Islet precursor cell (in vitro differentiated cells): ENCODE results near the gene GRHL1.
"Not testable (repeated sequence)": the region's sequence is repeated elsewhere in the genome, so short reads cannot be mapped to it uniquely, and the experiment has no call there.

ENCODE experiments used
- DNase-seq: peaks from one replicate; pipeline ENCODE4 v3.0.0-alpha.2; 2018

Gene GRHL1

GRCh38 chr2:10030311-10030736 is 78.8 kb downstream of the GRHL1 start:
- DNase-seq = no peak

GRCh38 chr2:10030798-10031197 is 79.3 kb downstream of the GRHL1 start:
- not testable (repeated sequence) for DNase-seq

DNA sequence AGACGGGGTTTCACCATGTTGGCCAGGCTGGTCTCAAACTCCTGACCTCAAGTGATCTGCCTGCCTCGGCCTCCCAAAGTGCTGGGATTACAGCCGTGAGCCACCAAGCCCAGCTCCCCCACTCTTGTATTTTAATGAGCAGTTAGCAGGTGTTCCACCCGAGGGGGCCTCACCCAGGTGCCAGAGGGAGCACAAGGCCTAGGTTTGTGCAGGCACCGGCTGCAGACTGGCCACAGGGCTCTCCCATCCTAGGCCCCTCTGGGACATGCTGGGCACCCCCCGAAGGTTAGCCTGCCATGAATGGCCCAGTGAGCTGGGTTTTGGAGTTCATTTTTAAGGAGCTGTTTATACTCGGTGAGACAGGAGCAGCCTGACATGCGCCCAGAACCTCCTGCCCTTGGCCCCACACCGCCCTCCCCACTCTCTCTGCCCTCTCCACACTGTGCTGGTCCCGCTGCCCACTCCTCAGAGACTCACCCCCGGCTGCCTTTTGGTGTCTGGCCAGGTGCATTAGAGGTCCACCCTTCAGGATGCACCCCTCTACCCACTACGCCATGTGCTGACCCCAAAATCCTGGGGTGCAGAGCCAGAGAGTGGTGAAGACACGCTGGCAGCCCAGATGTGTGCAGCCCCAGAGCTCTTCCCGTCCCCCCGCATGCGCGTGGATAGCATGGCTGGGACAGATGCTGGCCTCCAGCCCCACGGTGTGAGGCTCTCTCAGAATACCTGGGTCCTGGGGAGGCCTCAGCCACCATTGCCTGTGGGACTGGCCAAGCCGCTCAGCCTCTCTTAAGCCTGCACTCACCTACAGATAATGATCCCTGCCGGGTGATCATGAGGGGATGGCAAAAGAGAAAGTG is 80.6 kb downstream of the GRHL1 start:
- no peak for DNase-seq

DNA sequence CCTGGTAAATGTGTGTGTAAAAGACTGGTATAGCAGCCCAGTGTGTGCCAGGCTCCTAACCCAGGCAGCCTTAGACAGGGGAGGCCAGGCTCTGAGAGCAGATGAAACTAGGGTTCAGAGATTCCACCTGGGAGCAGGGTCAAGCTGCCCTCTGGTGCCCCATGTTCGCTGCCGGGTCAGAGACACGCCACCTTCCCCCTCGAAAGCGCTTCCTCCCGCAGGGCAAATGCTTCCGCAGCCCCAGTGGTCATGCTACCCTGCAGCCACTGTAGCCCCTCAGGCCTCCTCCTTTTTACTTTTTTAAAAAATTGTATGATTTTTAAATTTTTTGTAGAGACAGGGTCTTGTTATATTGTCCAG is 81.2 kb downstream of the GRHL1 start:
- no peak for DNase-seq

GRCh38 chr2:10033251-10034006 is 81.9 kb downstream of the GRHL1 start:
- no peak for DNase-seq

- DNase-seq = no peak
Observed at GRCh38 chr2:10034333-10035052, 83.0 kb downstream of the GRHL1 start.

DNA sequence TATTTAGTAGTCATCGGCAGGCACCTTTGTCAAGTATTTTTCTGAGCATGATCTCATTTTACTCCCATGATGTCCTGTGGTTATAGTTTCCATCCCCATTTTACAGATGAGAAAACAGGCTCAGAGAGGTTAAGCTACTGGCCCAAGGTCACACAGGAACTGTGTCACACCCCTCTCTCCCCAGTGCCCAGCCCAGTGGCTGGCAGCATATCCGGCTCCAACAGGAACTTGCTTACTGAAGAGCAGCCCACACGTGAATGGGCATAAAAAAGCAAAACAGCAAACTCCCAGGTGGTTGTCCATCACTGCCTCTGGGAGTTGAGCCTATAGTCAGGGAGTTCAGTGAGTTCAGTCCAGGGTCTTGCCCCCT is 83.5 kb downstream of the GRHL1 start:
- no peak for DNase-seq

GRCh38 chr2:10035633-10036032 is 84.1 kb downstream of the GRHL1 start:
- no peak for DNase-seq

GRCh38 chr2:10036095-10036884 is 84.8 kb downstream of the GRHL1 start:
- DNase-seq = no peak

- no peak for DNase-seq
Observed at GRCh38 chr2:10038123-10038522, 86.6 kb downstream of the GRHL1 start.

DNA sequence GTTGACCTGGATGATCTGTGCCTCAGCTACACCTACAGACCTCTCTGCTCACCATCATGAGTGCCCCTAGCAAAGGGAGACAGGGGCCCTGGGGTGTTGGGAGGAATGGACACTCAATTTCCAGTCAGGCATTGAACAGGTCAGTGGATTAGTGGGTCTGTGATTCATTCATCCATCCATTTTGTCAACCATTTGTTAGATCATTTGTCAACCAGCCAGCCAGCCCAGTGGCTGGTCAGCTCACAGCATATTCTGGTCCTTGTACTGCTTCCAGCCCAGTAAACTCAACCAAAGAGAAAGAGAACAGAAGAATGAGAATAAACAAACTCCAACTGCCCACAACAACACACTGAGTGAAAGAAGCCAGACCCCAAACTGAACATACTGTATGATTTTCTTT is 87.2 kb downstream of the GRHL1 start:
- DNase-seq = no peak

- no peak for DNase-seq
Observed at GRCh38 chr2:10039658-10040410, 88.3 kb downstream of the GRHL1 start.

DNA sequence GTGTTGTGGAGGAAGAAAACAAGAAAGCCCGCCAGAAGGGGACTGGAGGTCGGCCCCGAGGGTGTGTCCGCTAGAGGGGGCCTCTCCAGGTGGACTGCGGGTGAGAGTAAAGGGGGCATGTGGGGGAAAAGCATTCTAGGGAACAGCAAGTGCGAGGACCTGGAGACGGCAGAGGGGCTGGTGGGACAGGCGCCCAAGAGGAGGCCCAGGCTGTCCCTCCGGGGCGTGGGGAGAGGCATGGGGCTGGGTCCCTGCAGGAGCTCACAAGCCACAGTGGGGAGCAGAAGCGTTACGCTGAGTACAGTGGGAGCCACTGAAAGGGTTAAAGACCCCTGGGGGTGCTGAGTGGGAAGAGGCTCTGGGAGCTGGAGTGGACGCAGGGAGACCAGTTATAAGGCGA is 90.2 kb downstream of the GRHL1 start:
- no peak for DNase-seq

DNA sequence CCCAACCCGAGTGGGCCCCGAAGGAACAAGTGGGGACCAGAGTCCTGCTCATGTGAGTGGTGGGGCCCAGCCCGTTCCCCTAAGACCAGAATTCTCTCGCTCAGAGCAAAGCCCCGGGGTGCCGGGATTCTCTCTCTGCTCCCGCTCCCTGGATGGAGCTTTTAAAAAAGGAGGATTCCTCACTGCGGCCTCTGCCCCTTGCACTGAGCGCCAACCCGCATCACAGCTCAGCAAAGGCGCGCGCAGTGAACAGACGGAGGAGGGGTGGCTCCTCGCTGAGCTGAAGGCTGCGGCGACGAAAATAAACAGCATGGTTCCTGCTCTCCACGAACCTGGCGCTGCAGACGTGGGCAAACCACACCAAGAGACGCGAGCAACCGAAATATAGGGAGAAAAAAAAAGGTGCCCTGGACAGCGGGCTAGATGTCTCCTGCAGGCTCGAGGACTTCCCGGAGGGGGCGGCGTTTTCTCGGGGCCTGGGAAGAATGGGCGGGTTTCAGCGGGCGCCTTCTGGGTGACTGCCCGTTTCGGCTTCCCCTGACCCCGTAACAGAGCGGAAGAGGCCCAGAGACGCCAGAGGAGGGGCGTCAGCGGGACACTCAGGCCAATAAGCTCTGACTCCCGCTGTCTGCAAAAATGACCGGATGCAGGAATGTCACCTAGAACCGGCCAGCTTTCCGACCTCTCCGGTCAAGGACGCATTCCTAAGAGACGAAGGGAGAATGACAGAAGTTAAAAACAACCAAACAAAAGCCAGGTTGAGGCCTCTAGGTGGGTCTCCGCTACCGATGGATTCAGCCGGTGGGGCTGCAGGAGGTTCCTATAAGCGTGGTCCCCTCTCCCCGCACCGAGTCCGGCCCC is 91.0 kb downstream of the GRHL1 start:
- DNase-seq = peak; percentile 91

DNA sequence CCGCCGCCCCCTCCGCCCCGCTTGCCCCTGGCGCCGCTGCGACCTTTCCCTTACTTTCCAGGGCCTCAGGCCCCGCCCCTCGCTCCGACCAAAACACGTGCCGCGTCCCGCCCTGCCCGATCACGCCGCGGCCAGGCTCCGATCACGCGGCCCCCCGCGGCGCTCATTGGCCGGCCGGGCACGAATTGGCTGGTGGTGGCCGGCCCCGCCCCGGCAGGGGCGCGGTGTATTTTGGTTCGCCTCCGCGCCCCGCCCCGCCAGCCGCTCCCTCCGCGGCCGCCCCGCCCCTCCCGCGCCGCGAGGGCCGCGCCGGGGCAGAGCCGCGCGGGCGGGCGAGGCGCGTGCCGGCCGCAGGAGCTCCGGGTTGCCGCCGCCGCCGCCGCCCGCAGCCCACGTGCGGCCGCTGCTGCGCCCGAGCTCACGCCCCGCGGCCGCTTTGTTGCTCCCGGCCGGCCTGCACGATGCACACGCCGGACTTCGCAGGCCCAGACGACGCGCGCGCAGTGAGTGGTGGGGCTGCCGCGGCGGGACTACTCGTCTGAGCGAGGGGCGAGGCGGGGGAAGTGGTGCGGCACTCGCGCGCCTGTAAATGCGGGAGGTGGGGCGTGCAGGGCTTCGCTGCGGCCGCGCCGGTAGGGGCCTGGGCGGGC is 91.9 kb downstream of the GRHL1 start, which contains the start of gene KLF11:
Gene KLF11, plus strand, starts transcription at position 295 of the 650 bp plus-strand sequence. Its CDS starts 167 bp downstream, at position 462.
- peak; percentile 92 for DNase-seq

- DNase-seq = peak; percentile 95
Observed at GRCh38 chr2:10043906-10044601, 92.6 kb downstream of the GRHL1 start.

DNA sequence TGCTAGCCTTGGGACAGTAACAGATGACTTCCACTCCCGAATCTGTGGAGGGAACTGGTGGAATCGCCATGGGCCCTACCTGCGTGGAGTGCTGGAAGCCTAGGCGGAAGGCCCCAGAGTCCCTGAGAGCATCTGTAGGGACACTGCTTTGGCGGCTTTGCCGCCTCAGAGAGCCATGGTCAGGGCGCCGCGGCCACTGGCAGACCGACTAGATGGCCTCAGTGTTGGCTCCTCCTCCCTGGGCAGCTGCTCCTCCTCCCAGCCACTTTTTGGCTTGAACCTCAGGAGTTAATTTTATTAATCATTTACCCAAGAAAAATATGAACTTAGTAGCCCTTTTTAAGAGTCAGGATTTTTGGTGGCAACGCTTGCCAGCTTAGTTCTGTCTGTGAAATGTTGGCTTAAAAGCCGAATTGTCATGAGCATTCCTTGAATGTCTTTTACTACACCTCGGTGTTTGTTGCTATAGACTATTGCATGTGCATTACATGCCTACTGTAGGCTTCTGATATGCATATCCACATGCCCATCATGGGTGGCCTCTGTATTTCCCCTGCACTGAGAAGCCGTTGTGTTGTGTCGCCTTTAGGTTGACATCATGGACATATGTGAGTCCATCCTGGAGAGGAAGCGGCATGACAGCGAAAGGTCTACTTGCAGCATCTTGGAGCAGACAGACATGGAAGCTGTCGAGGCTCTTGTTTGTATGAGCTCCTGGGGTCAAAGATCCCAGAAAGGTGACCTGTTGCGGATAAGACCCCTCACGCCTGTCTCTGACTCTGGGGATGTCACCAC is 94.3 kb downstream of the GRHL1 start:
- DNase-seq = no peak

DNA sequence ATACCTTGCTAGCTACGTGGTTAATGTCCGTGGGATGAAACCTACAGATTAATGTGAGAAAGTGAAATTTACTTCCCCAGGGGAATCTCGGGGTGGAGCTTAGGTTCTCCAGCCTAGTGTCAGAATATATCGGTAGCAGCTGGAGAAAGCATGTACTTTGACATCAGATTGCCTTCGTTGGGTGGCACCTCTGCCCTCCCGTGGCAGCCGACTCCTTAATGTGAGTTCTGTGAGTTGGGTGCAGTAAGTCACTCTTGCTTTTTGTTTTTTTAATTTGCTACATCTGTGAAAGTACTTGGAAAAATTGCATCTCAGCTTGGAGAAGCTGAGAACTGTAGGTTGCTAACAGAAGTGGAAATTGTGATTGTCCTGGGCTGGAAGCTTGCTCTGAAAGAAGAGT is 95.4 kb downstream of the GRHL1 start:
- DNase-seq = no peak
